ENCODE data around the gene SYTL2.

The SYTL2 gene

DNA sequence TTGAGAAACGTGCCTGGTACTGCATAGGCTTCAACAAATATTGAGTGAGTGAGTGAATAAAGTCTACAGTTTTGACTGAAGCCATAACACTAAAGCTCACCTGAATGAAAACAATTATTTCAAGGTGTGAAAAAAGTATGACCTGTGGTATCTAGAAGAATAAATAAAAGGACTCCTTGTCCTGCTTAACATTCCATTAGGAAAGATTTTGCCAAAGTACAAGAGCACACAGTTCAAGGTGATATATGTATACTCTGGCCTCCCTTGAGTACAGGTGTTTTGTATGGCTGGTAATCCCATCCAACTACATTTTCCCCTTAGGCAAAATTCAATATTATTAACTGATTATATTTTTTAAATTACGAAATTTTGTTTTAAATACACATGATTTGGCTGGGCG is 144.3 kb downstream of the SYTL2 start:
- Histone ChIP-seq H3K9me3 (ENCODE audit: control extremely low read depth in 1 of 5, control insufficient read depth in 4 of 5, insufficient read depth in 2 of 5, low read depth in 1 of 5, low read length in 4 of 5) (no peaks in the 10 kb centered on the region), H3K36me3 (ENCODE audit: control insufficient read depth in 4 of 4, insufficient read depth in 4 of 4, low read length in 3 of 4) (peaks cover 0 to 3% (median 0%) of the 10 kb centered on the region in 4 experiments), H3K27ac (ENCODE audit: insufficient read depth in 1 of 2, low read depth in 1 of 2, low read length in 2 of 2, poor library complexity in 1 of 2, severe bottlenecking in 2 of 2) (no peak overlapping the region), H3K27me3 (replicated peaks in 2 of 5; ENCODE audit: control insufficient read depth in 4 of 5, insufficient read depth in 5 of 5, low read length in 4 of 5) (no peaks in the 10 kb centered on the region), H3K4me3 (ENCODE audit: control insufficient read depth in 1 of 7, extremely low read depth in 1 of 7, insufficient read depth in 4 of 7, low read depth in 2 of 7, low read length in 6 of 7) (no peak overlapping the region), H3K4me1 (ENCODE audit: control extremely low read depth in 1 of 4, control insufficient read depth in 4 of 4, insufficient read depth in 4 of 4, low read length in 3 of 4) (peaks cover 7 to 23% (median 21%) of the 10 kb centered on the region in 4 experiments)
- no peak for DNase-seq
- WGBS (ENCODE audit: insufficient coverage), result no CpG with 5 or more reads among the region's 3 CpGs
- ChIA-PET POLR2A (no interaction called here), CTCF (no interaction called here)

GRCh38 chr11:85665733-85666132 is 145.2 kb downstream of the SYTL2 start:
- Histone ChIP-seq H3K36me3 (ENCODE audit: control insufficient read depth in 4 of 4, insufficient read depth in 4 of 4, low read length in 3 of 4) (peaks cover 0 to 7% (median under 1%) of the 10 kb centered on the region in 4 experiments), H3K9me3 (ENCODE audit: control extremely low read depth in 1 of 5, control insufficient read depth in 4 of 5, insufficient read depth in 2 of 5, low read depth in 1 of 5, low read length in 4 of 5) (no peaks in the 10 kb centered on the region), H3K4me3 (ENCODE audit: control insufficient read depth in 1 of 7, extremely low read depth in 1 of 7, insufficient read depth in 4 of 7, low read depth in 2 of 7, low read length in 6 of 7) (peak overlapping the region in 3 of 7 experiments; percentile 88 to 99 (median 92)), H3K4me1 (ENCODE audit: control extremely low read depth in 1 of 4, control insufficient read depth in 4 of 4, insufficient read depth in 4 of 4, low read length in 3 of 4) (peaks cover 10 to 29% (median 24%) of the 10 kb centered on the region in 4 experiments), H3K27ac (ENCODE audit: insufficient read depth in 1 of 2, low read depth in 1 of 2, low read length in 2 of 2, poor library complexity in 1 of 2, severe bottlenecking in 2 of 2) (peak overlapping the region in 1 of 2 experiments; percentile 98), H3K27me3 (replicated peaks in 2 of 5; ENCODE audit: control insufficient read depth in 4 of 5, insufficient read depth in 5 of 5, low read length in 4 of 5) (no peaks in the 10 kb centered on the region)
- WGBS (ENCODE audit: insufficient coverage), result 85% methylated on average over 4 of the region's 5 CpGs
- DNase-seq, result peak in 1 of 3 donors; percentile 18
- ChIA-PET CTCF (interaction anchor here (0.9 kb wide), 1 partner anchor 19 kb away, joined by 3 read pairs; no protein-coding TSS in a partner anchor), POLR2A (no interaction called here)

DNA sequence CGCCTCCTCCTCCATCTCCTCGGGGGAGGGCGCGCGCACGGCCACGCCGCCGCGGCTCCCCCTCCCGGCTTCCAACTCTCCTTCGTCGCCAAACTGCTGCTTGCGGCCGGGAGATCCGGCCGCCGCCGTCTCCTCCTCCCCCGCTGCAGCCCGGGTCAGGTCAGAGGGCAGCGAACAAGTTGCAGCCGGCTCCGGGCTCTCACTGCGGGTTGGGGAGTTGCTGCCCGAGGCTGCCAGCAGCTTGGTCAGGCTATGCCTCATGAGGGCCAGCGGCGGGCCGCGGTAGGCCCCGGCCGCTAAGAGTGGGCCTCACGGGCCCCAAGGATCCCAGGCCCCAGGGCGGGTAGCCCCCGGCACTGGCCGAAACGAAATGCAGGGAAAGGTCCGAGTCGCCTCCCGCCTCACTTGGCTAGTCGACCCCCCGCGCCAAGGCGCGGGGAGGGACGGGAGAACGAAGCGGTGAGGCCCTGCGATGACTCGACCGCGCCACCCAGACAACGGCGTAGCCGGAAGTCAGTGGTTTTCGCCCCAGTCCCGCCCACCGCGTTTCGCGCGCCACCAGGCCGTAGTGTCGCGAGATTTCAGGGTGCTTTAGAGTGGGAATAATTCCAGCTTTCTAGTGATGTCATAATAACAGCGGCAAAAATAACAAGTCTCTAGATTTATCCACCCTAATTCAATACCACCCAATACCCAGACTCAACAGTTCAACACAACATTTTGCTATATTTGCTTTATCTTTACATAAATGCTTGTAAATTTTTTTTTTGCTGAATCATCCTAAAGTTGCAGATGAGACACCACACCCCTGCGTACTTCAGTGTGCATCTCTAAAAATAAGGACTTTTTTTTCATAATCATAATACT is 146.1 kb downstream of the SYTL2 start, which contains the start of gene CREBZF:
Gene CREBZF (minus strand): TSS at position 515 of the 867 bp plus-strand sequence. CDS start 254 bp downstream, at position 261.
- POLR2A ChIA-PET, result interaction anchor here (0.5 to 0.9 kb wide), 4 partner anchors 15 to 37 kb away, joined by 3 to 5 read pairs (median 3); partner anchors contain the start of gene TMEM126B
- Histone ChIP-seq H3K27ac (ENCODE audit: insufficient read depth in 1 of 2, low read depth in 1 of 2, low read length in 2 of 2, poor library complexity in 1 of 2, severe bottlenecking in 2 of 2) (peak within 1 kb of the TSS; percentile 93 to 98), H3K4me3 (ENCODE audit: control insufficient read depth in 1 of 7, extremely low read depth in 1 of 7, insufficient read depth in 4 of 7, low read depth in 2 of 7, low read length in 6 of 7) (peak within 1 kb of the TSS; percentile 85 to 99 (median 95)), H3K4me1 (ENCODE audit: control extremely low read depth in 1 of 4, control insufficient read depth in 4 of 4, insufficient read depth in 4 of 4, low read length in 3 of 4) (peaks cover 10 to 33% (median 25%) of the 10 kb centered on the region in 4 experiments), H3K36me3 (ENCODE audit: control insufficient read depth in 4 of 4, insufficient read depth in 4 of 4, low read length in 3 of 4) (peaks cover 2 to 16% (median 4%) of the 10 kb centered on the region in 4 experiments), H3K27me3 (replicated peaks in 2 of 5; ENCODE audit: control insufficient read depth in 4 of 5, insufficient read depth in 5 of 5, low read length in 4 of 5) (no peaks in the 10 kb centered on the region), H3K9me3 (ENCODE audit: control extremely low read depth in 1 of 5, control insufficient read depth in 4 of 5, insufficient read depth in 2 of 5, low read depth in 1 of 5, low read length in 4 of 5) (no peaks in the 10 kb centered on the region)
- CTCF ChIA-PET, result interaction anchor here (0.9 to 1.7 kb wide), 6 partner anchors 11 to 27 kb away, joined by 3 to 10 read pairs (median 3); no protein-coding TSS in a partner anchor
- WGBS (ENCODE audit: insufficient coverage), result 0% methylated on average over 54 of the region's 67 CpGs
- DNase-seq, result peak; percentile 93 to 97 (median 96)

DNA sequence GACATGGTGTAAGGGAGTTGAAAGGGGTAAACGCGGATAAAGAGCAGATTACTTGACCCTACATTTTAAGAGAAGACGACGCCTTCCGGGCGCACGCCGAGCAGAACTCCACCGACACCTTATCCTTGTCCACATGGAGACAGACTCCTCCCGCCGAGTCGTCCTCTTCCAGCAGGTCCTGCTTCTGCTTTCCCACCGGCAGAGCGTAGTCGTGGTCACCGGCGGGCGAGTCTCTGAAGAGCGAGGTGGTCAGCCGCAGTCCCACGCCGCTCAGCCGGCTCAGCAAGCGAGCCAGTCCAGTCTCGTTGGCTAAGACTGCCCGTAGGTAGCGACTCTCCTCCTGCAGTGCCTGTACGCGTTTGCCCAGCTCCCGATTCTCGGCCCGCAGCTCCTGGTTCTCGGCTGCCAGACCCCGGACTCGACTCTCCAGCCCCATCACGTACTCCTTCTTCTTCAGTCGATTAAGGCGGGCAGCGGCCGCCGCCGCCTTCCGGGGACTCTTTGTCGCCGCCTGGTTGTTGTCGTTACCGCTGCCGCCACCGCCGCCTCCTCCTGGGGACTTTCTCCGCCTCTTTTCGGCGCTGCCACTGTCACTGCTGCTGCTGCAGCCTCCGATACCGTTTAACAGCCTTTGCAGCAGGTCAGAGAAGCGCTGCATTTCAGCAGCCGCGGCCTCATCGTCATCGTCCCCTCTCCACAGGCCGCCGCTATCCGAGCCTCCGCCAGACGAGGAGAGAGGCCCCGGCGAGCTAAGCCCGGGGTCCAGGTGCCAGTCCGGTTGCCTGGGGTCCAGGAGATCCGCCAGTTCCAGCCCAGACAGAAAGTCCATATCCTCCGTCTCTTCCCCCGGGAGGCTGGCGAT is 147.0 kb downstream of the SYTL2 start:
- ChIA-PET CTCF (interaction anchor here (1.0 to 1.7 kb wide), 6 partner anchors 10 to 37 kb away, joined by 3 to 10 read pairs (median 6); partner anchors contain the start of genes DLG2 and TMEM126A), POLR2A (interaction anchor here (0.5 to 0.7 kb wide), 2 partner anchors 28 to 34 kb away, joined by 3 to 5 read pairs; no protein-coding TSS in a partner anchor)
- Histone ChIP-seq H3K9me3 (ENCODE audit: control extremely low read depth in 1 of 5, control insufficient read depth in 4 of 5, insufficient read depth in 2 of 5, low read depth in 1 of 5, low read length in 4 of 5) (no peaks in the 10 kb centered on the region), H3K36me3 (ENCODE audit: control insufficient read depth in 4 of 4, insufficient read depth in 4 of 4, low read length in 3 of 4) (peaks cover 2 to 21% (median 9%) of the 10 kb centered on the region in 4 experiments), H3K4me1 (ENCODE audit: control extremely low read depth in 1 of 4, control insufficient read depth in 4 of 4, insufficient read depth in 4 of 4, low read length in 3 of 4) (peaks cover 10 to 33% (median 25%) of the 10 kb centered on the region in 4 experiments), H3K27me3 (replicated peaks in 2 of 5; ENCODE audit: control insufficient read depth in 4 of 5, insufficient read depth in 5 of 5, low read length in 4 of 5) (no peaks in the 10 kb centered on the region), H3K4me3 (ENCODE audit: control insufficient read depth in 1 of 7, extremely low read depth in 1 of 7, insufficient read depth in 4 of 7, low read depth in 2 of 7, low read length in 6 of 7) (peak overlapping the region; percentile 85 to 99 (median 95)), H3K27ac (ENCODE audit: insufficient read depth in 1 of 2, low read depth in 1 of 2, low read length in 2 of 2, poor library complexity in 1 of 2, severe bottlenecking in 2 of 2) (peak overlapping the region; percentile 93 to 98)
- WGBS (ENCODE audit: insufficient coverage), result under 1% methylated on average over 71 of the region's 73 CpGs
- DNase-seq, result peak; percentile 88 to 93 (median 92)

- H3K9me3 ChIP-seq (ENCODE audit: control extremely low read depth in 1 of 5, control insufficient read depth in 4 of 5, insufficient read depth in 2 of 5, low read depth in 1 of 5, low read length in 4 of 5), result no peaks in the 10 kb centered on the region
- peak overlapping the region in 6 of 7 experiments; percentile 88 to 99 (median 96) for H3K4me3 ChIP-seq (ENCODE audit: control insufficient read depth in 1 of 7, extremely low read depth in 1 of 7, insufficient read depth in 4 of 7, low read depth in 2 of 7, low read length in 6 of 7)
- H3K27me3 ChIP-seq (replicated peaks in 2 of 5; ENCODE audit: control insufficient read depth in 4 of 5, insufficient read depth in 5 of 5, low read length in 4 of 5), result no peaks in the 10 kb centered on the region
- peak in 2 of 3 donors; percentile 26 to 33 for DNase-seq
- peaks cover 2 to 27% (median 12%) of the 10 kb centered on the region in 4 experiments for H3K36me3 ChIP-seq (ENCODE audit: control insufficient read depth in 4 of 4, insufficient read depth in 4 of 4, low read length in 3 of 4)
- ChIA-PET POLR2A (no interaction called here), CTCF (interaction anchor here (1.0 to 1.7 kb wide), 6 partner anchors 9 to 36 kb away, joined by 3 to 10 read pairs (median 6); partner anchors contain the start of genes DLG2 and TMEM126A)
- peak overlapping the region; percentile 93 to 98 for H3K27ac ChIP-seq (ENCODE audit: insufficient read depth in 1 of 2, low read depth in 1 of 2, low read length in 2 of 2, poor library complexity in 1 of 2, severe bottlenecking in 2 of 2)
- WGBS (ENCODE audit: insufficient coverage), result 17% methylated on average over 7 of the region's 10 CpGs
- peaks cover 10 to 33% (median 25%) of the 10 kb centered on the region in 4 experiments for H3K4me1 ChIP-seq (ENCODE audit: control extremely low read depth in 1 of 4, control insufficient read depth in 4 of 4, insufficient read depth in 4 of 4, low read length in 3 of 4)
Observed at GRCh38 chr11:85663080-85663752, 147.7 kb downstream of the SYTL2 start.

- DNase-seq, result no peak
- Histone ChIP-seq H3K4me3 (ENCODE audit: control insufficient read depth in 1 of 7, extremely low read depth in 1 of 7, insufficient read depth in 4 of 7, low read depth in 2 of 7, low read length in 6 of 7) (peak overlapping the region in 5 of 7 experiments; percentile 22 to 99 (median 92)), H3K27ac (ENCODE audit: insufficient read depth in 1 of 2, low read depth in 1 of 2, low read length in 2 of 2, poor library complexity in 1 of 2, severe bottlenecking in 2 of 2) (peak overlapping the region in 1 of 2 experiments; percentile 19), H3K9me3 (ENCODE audit: control extremely low read depth in 1 of 5, control insufficient read depth in 4 of 5, insufficient read depth in 2 of 5, low read depth in 1 of 5, low read length in 4 of 5) (no peaks in the 10 kb centered on the region), H3K36me3 (ENCODE audit: control insufficient read depth in 4 of 4, insufficient read depth in 4 of 4, low read length in 3 of 4) (peaks cover 3 to 37% (median 19%) of the 10 kb centered on the region in 4 experiments), H3K4me1 (ENCODE audit: control extremely low read depth in 1 of 4, control insufficient read depth in 4 of 4, insufficient read depth in 4 of 4, low read length in 3 of 4) (peaks cover 10 to 33% (median 25%) of the 10 kb centered on the region in 4 experiments), H3K27me3 (replicated peaks in 2 of 5; ENCODE audit: control insufficient read depth in 4 of 5, insufficient read depth in 5 of 5, low read length in 4 of 5) (no peaks in the 10 kb centered on the region)
- CTCF ChIA-PET, result no interaction called here
- no CpG with 5 or more reads among the region's 4 CpGs for WGBS (ENCODE audit: insufficient coverage)
- POLR2A ChIA-PET, result no interaction called here
Observed at GRCh38 chr11:85661972-85662664, 148.8 kb downstream of the SYTL2 start.

Data from common myeloid progenitor, CD34-positive (primary cell).